ENCODE results near the gene PCDHA5.
"Not testable (repeated sequence)": the region's sequence is repeated elsewhere in the genome, so short reads cannot be mapped to it uniquely, and the experiment has no call there.

- not testable (repeated sequence) for TF ChIP-seq CTCF (IDR thresholded peaks at IDR 0.05); ZFX (IDR thresholded peaks at IDR 0.05; ENCODE audit: borderline replicate concordance)
Observed at GRCh38 chr5:140808241-140808888, 13.0 kb upstream of the PCDHA5 start.
